SK-N-SH (cell line): ENCODE results near the gene CHCHD2. TPM values are rescaled to one million over a fixed set of nuclear protein-coding genes. Genes with fewer than 3 reads are reported as not detected.
A peak's percentile ranks its signal among the peaks of the same experiment; 100 is the strongest.
"Not testable (repeated sequence)": the region's sequence is repeated elsewhere in the genome, so short reads cannot be mapped to it uniquely, and the experiment has no call there.

Source experiments
- CTCF ChIA-PET: fragments of 300-600, 350-600 bp; formaldehyde crosslinking; extraction: SDS; loops from one replicate; lab custom pipeline; 2021; lab: Yijun Ruan, JAX
- POLR2A ChIA-PET: fragments of 350-600 bp; sonication (Branson Sonifier 250); formaldehyde crosslinking; extraction: SDS; loops from one replicate; lab custom pipeline; 2020; ENCODE audit warnings: antibody characterized with exemption, inconsistent platforms; lab: Yijun Ruan, JAX
- DNase-seq: peaks from one replicate; pipeline ENCODE4 v3.0.0; 2012
- H2AFZ ChIP-seq: fragments of 200-600 bp; sonication (generic); 2 replicates; pipeline ENCODE4 v1.8.1; 2016; ENCODE audit warnings: antibody characterized with exemption, mild to moderate bottlenecking, low read depth
- H3F3A ChIP-seq: fragments of 200-600 bp; sonication (generic); replicated peaks from 2 replicates; pipeline ENCODE3; 2016; ENCODE audit warnings: antibody characterized with exemption, mild to moderate bottlenecking; ENCODE audit not compliant: insufficient read depth
- H3K27ac ChIP-seq, 2 experiments: fragments of 200-500 bp in 1 of 2; fragments of 200-600 bp in 1 of 2; sonication (Bioruptor generic) in 1 of 2; sonication (generic), shearing (Covaris generic) in 1 of 2; 2 replicates each; pipeline versions ENCODE4 v1.5.1 to v1.6.1; 2014 to 2016; ENCODE audit warnings: low read depth in 2 of 2, inconsistent platforms in 1 of 2, low read length in 1 of 2, mild to moderate bottlenecking in 1 of 2, mixed read lengths in 1 of 2
- H3K27me3 ChIP-seq: fragments of 200-600 bp; sonication (generic), shearing (Covaris generic); 2 replicates; pipeline ENCODE4 v1.6.1; 2016; ENCODE audit warnings: mixed run types; ENCODE audit not compliant: insufficient read depth
- H3K36me3 ChIP-seq, 2 experiments: fragments of 200-500 bp in 1 of 2; fragments of 200-600 bp in 1 of 2; sonication (Bioruptor generic) in 1 of 2; sonication (generic) in 1 of 2; replicated peaks in 1 of 2; 2 replicates each; pipeline versions ENCODE3 to v1.5.1; 2014 to 2016; ENCODE audit warnings: low read length in 1 of 2, mild to moderate bottlenecking in 1 of 2; ENCODE audit not compliant: insufficient read depth in 2 of 2, control insufficient read depth in 1 of 2
- H3K4me1 ChIP-seq, 2 experiments: fragments of 200-500 bp in 1 of 2; fragments of 200-600 bp in 1 of 2; sonication (Bioruptor generic) in 1 of 2; sonication (generic), shearing (Covaris generic) in 1 of 2; 2 replicates each; pipeline versions ENCODE4 v1.5.1 to v1.6.1; 2014 to 2016; ENCODE audit warnings: low read depth in 1 of 2, low read length in 1 of 2, mixed run types in 1 of 2; ENCODE audit not compliant: insufficient read depth in 2 of 2, control insufficient read depth in 1 of 2
- H3K4me2 ChIP-seq: fragments of 200-600 bp; sonication (generic), shearing (Covaris generic); 2 replicates; pipeline ENCODE4 v1.6.1; 2017; ENCODE audit warnings: mixed run types
- H3K4me3 ChIP-seq, 2 experiments: fragments of 200-500 bp in 1 of 2; fragments of 200-600 bp in 1 of 2; sonication (Bioruptor generic) in 1 of 2; sonication (generic), shearing (Covaris generic) in 1 of 2; 2 replicates each; pipeline versions ENCODE4 v1.5.1 to v1.8.1; 2014 to 2016; ENCODE audit warnings: low read depth in 2 of 2, inconsistent platforms in 1 of 2, low read length in 1 of 2, mild to moderate bottlenecking in 1 of 2, mixed read lengths in 1 of 2, moderate library complexity in 1 of 2
- H3K79me2 ChIP-seq: fragments of 200-600 bp; sonication (generic); 2 replicates; pipeline ENCODE4 v1.8.1; 2017; ENCODE audit warnings: mild to moderate bottlenecking; ENCODE audit not compliant: insufficient read depth
- H3K9ac ChIP-seq: fragments of 200-600 bp; sonication (generic); 2 replicates; pipeline ENCODE4 v1.6.1; 2017; ENCODE audit warnings: mixed run types
- H3K9me2 ChIP-seq: fragments of 200-600 bp; sonication (generic); 2 replicates; pipeline ENCODE4 v1.6.1; 2017; ENCODE audit warnings: mixed run types
- H3K9me3 ChIP-seq: fragments of 200-600 bp; sonication (generic); 2 replicates; pipeline ENCODE4 v1.6.1; 2017; ENCODE audit warnings: mixed run types, mild to moderate bottlenecking, moderate library complexity
- H4K20me1 ChIP-seq: fragments of 200-600 bp; sonication (generic); 2 replicates; pipeline ENCODE4 v1.6.1; 2017; ENCODE audit warnings: mild to moderate bottlenecking, mixed run types; ENCODE audit not compliant: insufficient read depth
- EP300 ChIP-seq, 2 experiments: IDR thresholded peaks; 2 replicates each; pipeline versions ENCODE4 v1.4.0 to v1.6.1; 2012; ENCODE audit warnings: borderline replicate concordance in 1 of 2, low read depth in 1 of 2, low read length in 1 of 2
- EZH2phosphoT487 ChIP-seq: fragments of 200-600 bp; sonication (generic); IDR thresholded peaks from 2 replicates; pipeline ENCODE4 v1.6.1; 2017; ENCODE audit warnings: low read depth, mixed run types, mild to moderate bottlenecking, antibody characterized with exemption, moderate library complexity, borderline replicate concordance
- FOSL2 ChIP-seq: IDR thresholded peaks from 2 replicates; pipeline ENCODE4 v1.4.0; 2012; ENCODE audit warnings: low read depth, mild to moderate bottlenecking, moderate library complexity, borderline replicate concordance
- FOXM1 ChIP-seq: IDR thresholded peaks from 2 replicates; pipeline ENCODE4 v1.4.0; 2012; ENCODE audit warnings: low read depth, mild to moderate bottlenecking
- MXI1 ChIP-seq: IDR thresholded peaks from 2 replicates; pipeline ENCODE4 v1.6.1; 2012; ENCODE audit warnings: mild to moderate bottlenecking, low read depth, low read length, improper control_type of control experiment
- NRF1 ChIP-seq: IDR thresholded peaks from 2 replicates; pipeline ENCODE4 v1.6.1; 2012; ENCODE audit warnings: low read depth, mild to moderate bottlenecking, low read length
- RAD21 ChIP-seq: IDR thresholded peaks from 2 replicates; pipeline ENCODE4 v1.6.1; 2012; ENCODE audit warnings: mild to moderate bottlenecking, low read length
- RCOR1 ChIP-seq: fragments of 150-350 bp; IDR thresholded peaks from 2 replicates; pipeline ENCODE4 v1.6.1; 2017; ENCODE audit warnings: antibody characterized with exemption, low read length
- TEAD4 ChIP-seq: IDR thresholded peaks from 2 replicates; pipeline ENCODE4 v1.4.0; 2012; ENCODE audit warnings: mild to moderate bottlenecking, borderline replicate concordance; ENCODE audit not compliant: insufficient read depth
- WGBS: methylation state at CpG from one replicate; pipeline ENCODE4 v1.1.6; 2017; ENCODE audit warnings: low lambda C conversion rate; 5-methylcytosine and 5-hydroxymethylcytosine counted together
- polyA plus RNA-seq, 3 experiments: library from polyadenylated mRNA; depleted of rRNA; stranded (reverse); fragments of >200 nt; gene quantifications; 2 replicates each; pipeline ENCODE4 v1.2.3, GENCODE V29; 2012
- TF ChIP-seq, protein P1 (sequence below): fragments of 150-350 bp; IDR thresholded peaks from 2 replicates; pipeline ENCODE4 v1.6.1; 2016; ENCODE audit warnings: mild to moderate bottlenecking, low read depth, low read length
- TF ChIP-seq, protein P2 (sequence below): IDR thresholded peaks from 2 replicates; pipeline ENCODE4 v1.4.0; 2012; ENCODE audit warnings: low read depth, borderline replicate concordance
- TF ChIP-seq, protein P3 (sequence below): fragments of 150-350 bp; IDR thresholded peaks from 2 replicates; pipeline ENCODE4 v1.6.1; 2017; ENCODE audit warnings: antibody characterized with exemption, low read length, low read depth, borderline replicate concordance
- TF ChIP-seq, protein P4 (sequence below): IDR thresholded peaks from 2 replicates; pipeline ENCODE4 v1.4.0; 2012; ENCODE audit warnings: low read depth, borderline replicate concordance

Gene CHCHD2
- polyA plus RNA-seq, 1 of the 3 experiments (the other 2 are of a cell fraction): 500 TPM

DNA sequence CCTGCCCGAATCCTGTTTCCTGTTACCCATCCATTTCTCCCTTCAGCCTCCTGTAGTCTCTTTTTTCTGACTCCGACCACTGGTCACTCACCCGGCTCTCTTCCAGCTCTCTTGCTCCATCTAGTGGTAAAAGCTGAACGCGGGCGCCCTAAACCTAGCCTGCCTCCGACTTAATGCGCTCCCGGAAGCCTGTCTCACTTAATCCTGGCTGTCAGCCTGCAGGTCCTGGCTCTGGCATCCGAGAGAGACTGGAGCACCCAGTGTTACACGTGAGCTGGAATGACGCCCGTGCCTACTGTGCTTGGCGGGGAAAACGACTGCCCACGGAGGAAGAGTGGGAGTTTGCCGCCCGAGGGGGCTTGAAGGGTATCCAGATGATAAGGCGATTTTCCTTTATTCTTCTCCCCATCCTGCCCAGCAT is 31.9 kb downstream of the CHCHD2 start (continued):
- TF ChIP-seq, protein P1, sequence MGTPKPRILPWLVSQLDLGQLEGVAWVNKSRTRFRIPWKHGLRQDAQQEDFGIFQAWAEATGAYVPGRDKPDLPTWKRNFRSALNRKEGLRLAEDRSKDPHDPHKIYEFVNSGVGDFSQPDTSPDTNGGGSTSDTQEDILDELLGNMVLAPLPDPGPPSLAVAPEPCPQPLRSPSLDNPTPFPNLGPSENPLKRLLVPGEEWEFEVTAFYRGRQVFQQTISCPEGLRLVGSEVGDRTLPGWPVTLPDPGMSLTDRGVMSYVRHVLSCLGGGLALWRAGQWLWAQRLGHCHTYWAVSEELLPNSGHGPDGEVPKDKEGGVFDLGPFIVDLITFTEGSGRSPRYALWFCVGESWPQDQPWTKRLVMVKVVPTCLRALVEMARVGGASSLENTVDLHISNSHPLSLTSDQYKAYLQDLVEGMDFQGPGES: no peak
- TF ChIP-seq MXI1 (peak; percentile 97), FOSL2 (no peak), RAD21 (peak; percentile 99)
- TF ChIP-seq, protein P2, sequence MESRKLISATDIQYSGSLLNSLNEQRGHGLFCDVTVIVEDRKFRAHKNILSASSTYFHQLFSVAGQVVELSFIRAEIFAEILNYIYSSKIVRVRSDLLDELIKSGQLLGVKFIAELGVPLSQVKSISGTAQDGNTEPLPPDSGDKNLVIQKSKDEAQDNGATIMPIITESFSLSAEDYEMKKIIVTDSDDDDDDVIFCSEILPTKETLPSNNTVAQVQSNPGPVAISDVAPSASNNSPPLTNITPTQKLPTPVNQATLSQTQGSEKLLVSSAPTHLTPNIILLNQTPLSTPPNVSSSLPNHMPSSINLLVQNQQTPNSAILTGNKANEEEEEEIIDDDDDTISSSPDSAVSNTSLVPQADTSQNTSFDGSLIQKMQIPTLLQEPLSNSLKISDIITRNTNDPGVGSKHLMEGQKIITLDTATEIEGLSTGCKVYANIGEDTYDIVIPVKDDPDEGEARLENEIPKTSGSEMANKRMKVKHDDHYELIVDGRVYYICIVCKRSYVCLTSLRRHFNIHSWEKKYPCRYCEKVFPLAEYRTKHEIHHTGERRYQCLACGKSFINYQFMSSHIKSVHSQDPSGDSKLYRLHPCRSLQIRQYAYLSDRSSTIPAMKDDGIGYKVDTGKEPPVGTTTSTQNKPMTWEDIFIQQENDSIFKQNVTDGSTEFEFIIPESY: no peak

DNA sequence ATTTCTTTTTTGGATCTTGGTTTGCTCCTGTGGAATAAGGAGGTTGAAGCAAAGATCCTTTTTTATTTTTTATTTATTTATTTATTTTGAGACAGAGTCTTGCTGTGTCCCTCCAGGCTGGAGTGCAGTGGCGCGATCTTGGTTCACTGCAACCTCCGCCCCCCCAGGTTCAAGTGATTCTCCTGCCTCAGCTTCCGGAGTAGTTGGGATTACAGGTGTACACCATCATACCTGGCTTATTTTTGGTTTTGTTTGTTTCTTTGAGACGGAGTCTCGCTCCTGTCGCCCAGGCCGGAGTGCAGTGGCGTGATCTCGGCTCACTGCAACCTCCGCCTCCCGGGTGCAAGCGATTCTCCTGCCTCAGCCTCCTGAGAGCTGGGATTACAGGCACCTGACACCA is 39.9 kb downstream of the CHCHD2 start:
- H3K9me3 ChIP-seq, H3K4me2 ChIP-seq, H3K9ac ChIP-seq, H3K4me3 ChIP-seq, DNase-seq, H3K27me3 ChIP-seq, H3K27ac ChIP-seq, H3K9me2 ChIP-seq, H2AFZ ChIP-seq: not testable (repeated sequence)
- Histone ChIP-seq H3K4me1 (peaks cover 4 to 17% of the 10 kb centered on the region in 2 experiments; a peak in 3 of 4 replicates), H3K79me2 (peaks cover 29% of the 10 kb centered on the region), H3F3A (peaks cover 36% of the 10 kb centered on the region), H4K20me1 (peaks cover 11% of the 10 kb centered on the region), H3K36me3 (peaks cover 33 to 49% of the 10 kb centered on the region in 2 experiments)
- ChIA-PET CTCF (interaction anchor here (1.3 to 3.2 kb wide), 9 partner anchors 7 to 426 kb away, joined by 3 to 25 read pairs (median 5); partner anchors contain the start of genes CCT6A and PSPH), POLR2A (interaction anchor here (1.8 to 4.3 kb wide), 2 partner anchors 15 to 59 kb away, joined by 4 to 36 read pairs; partner anchors contain the start of genes CCT6A and PSPH)
- WGBS: 96% methylated on average over 13 of the region's 13 CpGs

DNA sequence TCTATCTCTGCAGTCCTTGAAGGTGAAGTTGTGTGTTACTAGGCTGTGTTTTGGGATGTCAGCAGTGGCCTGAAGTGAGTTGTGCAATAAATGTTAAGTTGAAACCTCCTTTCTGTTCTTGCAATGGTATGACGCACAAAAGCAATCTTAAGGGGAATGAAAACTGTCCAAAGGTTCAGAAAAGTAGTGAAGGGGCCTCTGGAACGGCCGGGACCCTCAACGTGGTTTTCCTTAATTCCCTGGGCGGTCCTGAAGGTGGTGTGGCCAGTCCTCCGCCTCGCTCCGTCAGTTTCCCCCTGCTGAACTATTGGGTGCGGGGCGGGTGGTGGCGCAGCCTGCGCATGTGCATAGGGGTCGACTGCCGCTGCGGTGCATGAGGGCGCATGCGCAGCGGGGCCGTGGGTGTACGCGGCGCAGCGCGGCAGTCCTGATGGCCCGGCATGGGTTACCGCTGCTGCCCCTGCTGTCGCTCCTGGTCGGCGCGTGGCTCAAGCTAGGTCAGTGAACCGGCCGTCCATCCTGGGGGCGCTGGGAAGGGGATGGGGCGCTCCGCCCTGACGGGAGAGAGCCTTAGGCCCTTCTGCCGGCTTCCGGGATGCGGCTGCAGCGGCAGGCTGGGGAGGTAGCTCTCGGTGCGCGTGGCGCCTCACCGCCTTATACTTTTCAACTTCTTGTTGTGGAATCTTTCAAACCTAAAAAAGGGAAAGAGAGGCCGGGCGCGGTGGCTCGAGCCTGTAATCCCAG is 42.2 kb downstream of the CHCHD2 start, which contains the start of gene SUMF2:
Gene SUMF2 (plus strand): TSS at position 405 of the 744 bp plus-strand sequence. CDS start 26 bp downstream, at position 431.
- H3K27ac ChIP-seq: peak within 1 kb of the TSS; percentile 78 to 90
- peak; percentile 99 for DNase-seq
- H3K9me2 ChIP-seq: no peaks in the 10 kb centered on the region
- peaks cover 50% of the 10 kb centered on the region for H3K79me2 ChIP-seq
- H3K4me3 ChIP-seq: peak within 1 kb of the TSS; percentile 70 to 88
- peaks cover 4 to 23% of the 10 kb centered on the region in 2 experiments; a peak in 3 of 4 replicates for H3K4me1 ChIP-seq
- H2AFZ ChIP-seq: peak within 1 kb of the TSS; percentile 87
- WGBS: 3% methylated on average over 29 of the region's 49 CpGs
- ChIA-PET CTCF (interaction anchor here (0.8 to 3.2 kb wide), 10 partner anchors 10 to 423 kb away, joined by 3 to 25 read pairs (median 5); partner anchors contain the start of genes CCT6A, NUPR2 and PSPH), POLR2A (interaction anchor here (0.6 to 4.3 kb wide), 9 partner anchors 10 to 100 kb away, joined by 4 to 36 read pairs (median 5); partner anchors contain the start of genes CCT6A, CHCHD2, NIPSNAP2 and PSPH)
- H4K20me1 ChIP-seq: peaks cover 11% of the 10 kb centered on the region
- peak within 1 kb of the TSS; percentile 87 for H3K9ac ChIP-seq
- H3K36me3 ChIP-seq: peaks cover 49 to 56% of the 10 kb centered on the region in 2 experiments
- H3K4me2 ChIP-seq: peak within 1 kb of the TSS; percentile 92
- no peaks in the 10 kb centered on the region for H3K9me3 ChIP-seq
- peaks cover 49% of the 10 kb centered on the region for H3F3A ChIP-seq
- no peaks in the 10 kb centered on the region for H3K27me3 ChIP-seq
- TF ChIP-seq, protein P2: peak; percentile 78
- TF ChIP-seq, protein P3, sequence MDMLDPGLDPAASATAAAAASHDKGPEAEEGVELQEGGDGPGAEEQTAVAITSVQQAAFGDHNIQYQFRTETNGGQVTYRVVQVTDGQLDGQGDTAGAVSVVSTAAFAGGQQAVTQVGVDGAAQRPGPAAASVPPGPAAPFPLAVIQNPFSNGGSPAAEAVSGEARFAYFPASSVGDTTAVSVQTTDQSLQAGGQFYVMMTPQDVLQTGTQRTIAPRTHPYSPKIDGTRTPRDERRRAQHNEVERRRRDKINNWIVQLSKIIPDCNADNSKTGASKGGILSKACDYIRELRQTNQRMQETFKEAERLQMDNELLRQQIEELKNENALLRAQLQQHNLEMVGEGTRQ: no peak
- TF ChIP-seq EZH2phosphoT487 (no peak), RAD21 (peak; percentile 37; the same call in 1 of the 2 replicates), TEAD4 (no peak), NRF1 (peak; percentile 100), RCOR1 (peak; percentile 22; the same call in 1 of the 2 replicates), MXI1 (peak; percentile 98), FOXM1 (no peak), EP300 (IDR thresholded peaks at IDR 0.05; ENCODE audit: borderline replicate concordance in 1 of 2, low read depth in 1 of 2, low read length in 1 of 2) (0 out of 4 replicates have a peak, but pooled peaks of 1 of the 2 experiments have one; percentile 16)
- TF ChIP-seq, protein P4, sequence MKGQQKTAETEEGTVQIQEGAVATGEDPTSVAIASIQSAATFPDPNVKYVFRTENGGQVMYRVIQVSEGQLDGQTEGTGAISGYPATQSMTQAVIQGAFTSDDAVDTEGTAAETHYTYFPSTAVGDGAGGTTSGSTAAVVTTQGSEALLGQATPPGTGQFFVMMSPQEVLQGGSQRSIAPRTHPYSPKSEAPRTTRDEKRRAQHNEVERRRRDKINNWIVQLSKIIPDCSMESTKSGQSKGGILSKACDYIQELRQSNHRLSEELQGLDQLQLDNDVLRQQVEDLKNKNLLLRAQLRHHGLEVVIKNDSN: 0 out of 2 replicates have a peak, but pooled peaks have one; percentile 10
